Neural cell (in vitro differentiated cells): ENCODE data around the gene NTRK2. TPM values are rescaled to one million over a fixed set of nuclear protein-coding genes. Genes with fewer than 3 reads are reported as not detected.

ENCODE experiments used
- H2AFZ ChIP-seq: fragments of 200-600, 300-800 bp; sonication (generic), shearing (Covaris generic); 2 replicates; pipeline ENCODE4 v1.6.0; 2014; ENCODE audit warnings: low read depth, mild to moderate bottlenecking, antibody characterized with exemption, low read length, moderate library complexity
- H3F3A ChIP-seq: fragments of 200-600 bp; shearing (Covaris generic); 2 replicates; pipeline ENCODE4 v1.6.1; 2016; ENCODE audit warnings: mild to moderate bottlenecking, moderate library complexity, mixed read lengths, antibody characterized with exemption, low read length; ENCODE audit not compliant: insufficient read depth, poor library complexity, severe bottlenecking
- H3K27ac ChIP-seq: fragments of 200-600, 300-800 bp; sonication (generic), shearing (Covaris generic); 2 replicates; pipeline ENCODE4 v1.5.1; 2014; ENCODE audit warnings: mild to moderate bottlenecking, low read length, moderate library complexity
- H3K27me3 ChIP-seq: fragments of 300-800, 200-600 bp; sonication (generic), shearing (Covaris generic); 2 replicates; pipeline ENCODE4 v1.6.0; 2014; ENCODE audit warnings: mild to moderate bottlenecking, low read depth, low read length, moderate library complexity; ENCODE audit not compliant: insufficient read depth
- H3K36me3 ChIP-seq: fragments of 300-800, 200-600 bp; sonication (generic), shearing (Covaris generic); 2 replicates; pipeline ENCODE4 v1.5.1; 2014; ENCODE audit warnings: mild to moderate bottlenecking, antibody characterized with exemption, low read length, moderate library complexity; ENCODE audit not compliant: insufficient read depth
- H3K4me2 ChIP-seq: fragments of 300-800, 200-600 bp; sonication (generic), shearing (Covaris generic); 2 replicates; pipeline ENCODE4 v1.6.0; 2014; ENCODE audit warnings: mild to moderate bottlenecking, low read length
- H3K4me3 ChIP-seq: fragments of 300-800, 200-600 bp; sonication (generic), shearing (Covaris generic); 2 replicates; pipeline ENCODE4 v1.5.1; 2014; ENCODE audit warnings: mild to moderate bottlenecking, low read length, moderate library complexity
- H3K79me2 ChIP-seq: fragments of 200-600 bp; shearing (Covaris generic); replicated peaks from 2 replicates; pipeline ENCODE4 v1.6.0; 2014; ENCODE audit warnings: mild to moderate bottlenecking, low read length, moderate library complexity; ENCODE audit not compliant: insufficient read depth
- H3K9ac ChIP-seq: fragments of 300-800, 200-600 bp; sonication (generic), shearing (Covaris generic); 2 replicates; pipeline ENCODE4 v1.6.1; 2016; ENCODE audit warnings: mild to moderate bottlenecking, low read length, mixed read lengths
- H3K9me2 ChIP-seq: fragments of 200-600 bp; shearing (Covaris generic); 2 replicates; pipeline ENCODE4 v1.6.1; 2016; ENCODE audit warnings: mild to moderate bottlenecking, low read length, mixed read lengths; ENCODE audit not compliant: insufficient read depth
- H3K9me3 ChIP-seq: fragments of 200-600, 300-800 bp; sonication (generic), shearing (Covaris generic); 2 replicates; pipeline ENCODE4 v1.6.1; 2016; ENCODE audit warnings: mild to moderate bottlenecking, mixed run types, low read length, moderate library complexity, mixed read lengths
- H4K20me1 ChIP-seq: fragments of 200-600 bp; shearing (Covaris generic); 2 replicates; pipeline ENCODE4 v1.6.1; 2016; ENCODE audit warnings: mild to moderate bottlenecking, mixed run types; ENCODE audit not compliant: insufficient read depth
- CTCF ChIP-seq: fragments of 450-650 bp; IDR thresholded peaks from 2 replicates; pipeline ENCODE4 v1.5.1; 2014; ENCODE audit warnings: antibody characterized with exemption, mild to moderate bottlenecking, moderate library complexity; ENCODE audit not compliant: poor library complexity, severe bottlenecking
- EP300 ChIP-seq: fragments of 450-650 bp; conservative IDR thresholded peaks from 2 replicates; pipeline ENCODE4 v1.6.1; 2014; ENCODE audit warnings: antibody characterized with exemption, mild to moderate bottlenecking, moderate library complexity; ENCODE audit not compliant: poor library complexity, severe bottlenecking
- EZH2 ChIP-seq: fragments of 200-600, 300-800 bp; shearing (Covaris generic), sonication (generic); IDR thresholded peaks from 2 replicates; pipeline ENCODE4 v1.6.1; 2014; ENCODE audit warnings: antibody characterized with exemption, low read length, borderline replicate concordance, mild to moderate bottlenecking; ENCODE audit not compliant: insufficient read depth, poor library complexity, severe bottlenecking
- MXI1 ChIP-seq: fragments of 450-650 bp; conservative IDR thresholded peaks from 2 replicates; pipeline ENCODE4 v1.6.1; 2014; ENCODE audit warnings: antibody characterized with exemption, mild to moderate bottlenecking; ENCODE audit not compliant: poor library complexity, severe bottlenecking
- POLR2AphosphoS5 ChIP-seq: IDR thresholded peaks from 2 replicates; pipeline ENCODE4 v1.6.1; 2012
- RAD21 ChIP-seq: fragments of 450-650 bp; conservative IDR thresholded peaks from 2 replicates; pipeline ENCODE4 v1.6.1; 2014; ENCODE audit warnings: antibody characterized with exemption, mild to moderate bottlenecking, moderate library complexity
- SMC3 ChIP-seq: fragments of 450-650 bp; conservative IDR thresholded peaks from 2 replicates; pipeline ENCODE4 v1.6.1; 2014; ENCODE audit warnings: antibody characterized with exemption, mild to moderate bottlenecking, moderate library complexity; ENCODE audit not compliant: poor library complexity
- TAF1 ChIP-seq: IDR thresholded peaks from 2 replicates; pipeline ENCODE4 v1.6.1; 2012; ENCODE audit warnings: low read depth
- polyA plus RNA-seq: library from polyadenylated mRNA; depleted of rRNA; stranded (reverse); fragments of >200 nt; gene quantifications from 2 replicates; pipeline ENCODE4 v1.2.3, GENCODE V29; 2014
- TF ChIP-seq, protein P1 (sequence below): IDR thresholded peaks from 2 replicates; pipeline ENCODE4 v1.6.1; 2012; ENCODE audit warnings: borderline replicate concordance

NTRK2 gene
- polyA plus RNA-seq, 1 donor from 2014 or later, result 14.2 TPM

GRCh38 chr9:85053206-85053786 is 383.8 kb downstream of the NTRK2 start (continued):
- no peak for TF ChIP-seq RAD21

DNA sequence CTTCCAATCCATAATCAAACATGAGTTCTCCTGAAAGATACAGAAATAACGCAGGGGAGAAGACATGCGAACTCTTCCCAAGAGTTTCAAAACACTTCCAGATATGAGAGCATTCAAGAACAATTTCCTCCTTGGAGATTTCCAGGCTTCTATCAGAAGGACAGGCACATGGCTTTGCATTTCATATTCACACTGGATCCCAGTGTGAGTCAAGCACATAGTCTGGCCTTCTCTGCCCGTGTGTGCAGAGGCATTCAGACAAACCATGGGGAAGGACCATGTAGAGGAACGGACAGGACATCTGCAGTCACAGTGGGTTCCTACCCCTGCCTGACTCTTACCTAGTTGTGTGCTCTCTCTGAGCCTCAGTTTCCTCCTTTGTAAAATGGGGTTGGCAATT is 384.5 kb downstream of the NTRK2 start:
- no peaks in the 10 kb centered on the region for H3K27me3 ChIP-seq
- no peak overlapping the region for H3K4me3 ChIP-seq
- TF ChIP-seq, protein P1, sequence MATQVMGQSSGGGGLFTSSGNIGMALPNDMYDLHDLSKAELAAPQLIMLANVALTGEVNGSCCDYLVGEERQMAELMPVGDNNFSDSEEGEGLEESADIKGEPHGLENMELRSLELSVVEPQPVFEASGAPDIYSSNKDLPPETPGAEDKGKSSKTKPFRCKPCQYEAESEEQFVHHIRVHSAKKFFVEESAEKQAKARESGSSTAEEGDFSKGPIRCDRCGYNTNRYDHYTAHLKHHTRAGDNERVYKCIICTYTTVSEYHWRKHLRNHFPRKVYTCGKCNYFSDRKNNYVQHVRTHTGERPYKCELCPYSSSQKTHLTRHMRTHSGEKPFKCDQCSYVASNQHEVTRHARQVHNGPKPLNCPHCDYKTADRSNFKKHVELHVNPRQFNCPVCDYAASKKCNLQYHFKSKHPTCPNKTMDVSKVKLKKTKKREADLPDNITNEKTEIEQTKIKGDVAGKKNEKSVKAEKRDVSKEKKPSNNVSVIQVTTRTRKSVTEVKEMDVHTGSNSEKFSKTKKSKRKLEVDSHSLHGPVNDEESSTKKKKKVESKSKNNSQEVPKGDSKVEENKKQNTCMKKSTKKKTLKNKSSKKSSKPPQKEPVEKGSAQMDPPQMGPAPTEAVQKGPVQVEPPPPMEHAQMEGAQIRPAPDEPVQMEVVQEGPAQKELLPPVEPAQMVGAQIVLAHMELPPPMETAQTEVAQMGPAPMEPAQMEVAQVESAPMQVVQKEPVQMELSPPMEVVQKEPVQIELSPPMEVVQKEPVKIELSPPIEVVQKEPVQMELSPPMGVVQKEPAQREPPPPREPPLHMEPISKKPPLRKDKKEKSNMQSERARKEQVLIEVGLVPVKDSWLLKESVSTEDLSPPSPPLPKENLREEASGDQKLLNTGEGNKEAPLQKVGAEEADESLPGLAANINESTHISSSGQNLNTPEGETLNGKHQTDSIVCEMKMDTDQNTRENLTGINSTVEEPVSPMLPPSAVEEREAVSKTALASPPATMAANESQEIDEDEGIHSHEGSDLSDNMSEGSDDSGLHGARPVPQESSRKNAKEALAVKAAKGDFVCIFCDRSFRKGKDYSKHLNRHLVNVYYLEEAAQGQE, result no peak
- TF ChIP-seq CTCF (no peak), SMC3 (no peak), RAD21 (no peak), EP300 (no peak)
- no peak overlapping the region for H3K27ac ChIP-seq
- no peak overlapping the region for H3K4me2 ChIP-seq
- no peaks in the 10 kb centered on the region for H3K9me2 ChIP-seq
- H3F3A ChIP-seq, result no peaks in the 10 kb centered on the region
- H4K20me1 ChIP-seq, result no peaks in the 10 kb centered on the region
- no peaks in the 10 kb centered on the region for H3K9me3 ChIP-seq
- H3K79me2 ChIP-seq, result no peaks in the 10 kb centered on the region
- H3K36me3 ChIP-seq, result no peaks in the 10 kb centered on the region
- H3K9ac ChIP-seq, result no peak overlapping the region
- no peak overlapping the region for H2AFZ ChIP-seq

- Histone ChIP-seq H3K79me2 (no peaks in the 10 kb centered on the region), H4K20me1 (no peaks in the 10 kb centered on the region), H3K27me3 (no peaks in the 10 kb centered on the region)
These were observed 386.1 kb downstream of the NTRK2 start for GRCh38 chr9:85055506-85056202.

More at GRCh38 chr9:85055506-85056202, 386.1 kb downstream of the NTRK2 start:
- H3K9ac ChIP-seq, result no peak overlapping the region
- no peak overlapping the region for H3K27ac ChIP-seq
- no peaks in the 10 kb centered on the region for H3K9me2 ChIP-seq
- H3K4me2 ChIP-seq, result no peak overlapping the region
- no peaks in the 10 kb centered on the region for H3F3A ChIP-seq
- H3K9me3 ChIP-seq, result no peaks in the 10 kb centered on the region
- TF ChIP-seq MXI1 (no peak), POLR2AphosphoS5 (no peak), TAF1 (no peak), CTCF (no peak), RAD21 (no peak), EZH2 (no peak), EP300 (no peak), SMC3 (no peak)
- TF ChIP-seq, protein P1, result no peak
- H3K4me3 ChIP-seq, result no peak overlapping the region
- no peak overlapping the region for H2AFZ ChIP-seq
- H3K36me3 ChIP-seq, result no peaks in the 10 kb centered on the region
